Keratinocyte (primary cell): Measurements from ENCODE around the gene RNF4. TPM values are rescaled to one million over a fixed set of nuclear protein-coding genes. Genes with fewer than 3 reads are reported as not detected.

ENCODE experiments used
- DNase-seq: peaks from one replicate; pipeline ENCODE4 v3.0.0-alpha.2; 2011; ENCODE audit warnings: low read depth, missing footprints, low spot score
- FAIRE-seq: peaks from 2 replicates; lab custom pipeline; 2011; peaks lifted over from hg19 to GRCh38; lab: Jason Lieb, UNC
- H2AFZ ChIP-seq: 2 replicates; pipeline ENCODE4 v1.6.0; 2012; ENCODE audit warnings: low read length, control low read depth, inconsistent platforms; ENCODE audit not compliant: control insufficient read depth
- H3K27ac ChIP-seq: 2 replicates; pipeline ENCODE4 v1.5.1; 2011; ENCODE audit warnings: low read length; ENCODE audit not compliant: control insufficient read depth, insufficient read depth
- H3K27me3 ChIP-seq: 3 replicates; pipeline ENCODE4 v1.6.0; 2011; ENCODE audit warnings: low read length; ENCODE audit not compliant: control insufficient read depth, insufficient read depth; ENCODE audit errors: extremely low read depth
- H3K36me3 ChIP-seq, 2 experiments: 2 replicates in 1 of 2; 3 replicates in 1 of 2; pipeline ENCODE4 v1.5.1; 2011; ENCODE audit warnings: low read length in 2 of 2, mild to moderate bottlenecking in 1 of 2; ENCODE audit not compliant: control insufficient read depth in 2 of 2, insufficient read depth in 2 of 2; ENCODE audit errors: extremely low read depth in 1 of 2
- H3K4me1 ChIP-seq: 3 replicates; pipeline ENCODE4 v1.5.1; 2011; ENCODE audit warnings: low read length; ENCODE audit not compliant: control insufficient read depth, insufficient read depth; ENCODE audit errors: extremely low read depth
- H3K4me2 ChIP-seq: 3 replicates; pipeline ENCODE4 v1.6.0; 2011; ENCODE audit warnings: low read depth, low read length; ENCODE audit not compliant: control insufficient read depth, insufficient read depth; ENCODE audit errors: extremely low read depth
- H3K4me3 ChIP-seq, 3 experiments: fragments of 200-600 bp in 1 of 3; sonication (generic) in 1 of 3; 2 replicates in 2 of 3; 3 replicates in 1 of 3; pipeline ENCODE4 v1.5.1; 2011 to 2016; ENCODE audit warnings: low read length in 3 of 3, mild to moderate bottlenecking in 3 of 3, control low read depth in 2 of 3, inconsistent platforms in 1 of 3, low read depth in 1 of 3, mixed read lengths in 1 of 3, mixed run types in 1 of 3, moderate library complexity in 1 of 3; ENCODE audit not compliant: control insufficient read depth in 2 of 3, insufficient read depth in 2 of 3; ENCODE audit errors: extremely low read depth in 1 of 3
- H3K79me2 ChIP-seq: 2 replicates; pipeline ENCODE4 v1.6.0; 2012; ENCODE audit warnings: low read length; ENCODE audit not compliant: control insufficient read depth, insufficient read depth
- H3K9ac ChIP-seq: 3 replicates; pipeline ENCODE4 v1.6.0; 2011; ENCODE audit warnings: low read length; ENCODE audit not compliant: control insufficient read depth, insufficient read depth; ENCODE audit errors: extremely low read depth
- H3K9me1 ChIP-seq: 3 replicates; pipeline ENCODE4 v1.6.0; 2011; ENCODE audit warnings: low read length; ENCODE audit not compliant: control insufficient read depth, insufficient read depth; ENCODE audit errors: extremely low read depth
- H3K9me3 ChIP-seq: 2 replicates; pipeline ENCODE4 v1.5.1; 2012; ENCODE audit warnings: low read depth, low read length; ENCODE audit not compliant: control insufficient read depth
- H4K20me1 ChIP-seq: 3 replicates; pipeline ENCODE4 v1.6.0; 2011; ENCODE audit warnings: low read length; ENCODE audit not compliant: control insufficient read depth, insufficient read depth; ENCODE audit errors: extremely low read depth
- EZH2 ChIP-seq: IDR thresholded peaks from one replicate; pipeline ENCODE4 v1.6.1; 2012; ENCODE audit warnings: inconsistent platforms, mild to moderate bottlenecking, low read length, moderate library complexity
- dilution Hi-C: fragments of 300-500 bp; cut with MboI; formaldehyde crosslinking; loops from one replicate; pipeline ENCODE4 v1.7.0; 2020; ENCODE audit warnings: low sequenced_read_pairs; ENCODE audit not compliant: extremely low pct_ligation_motif_present
- polyA plus RNA-seq, 5 experiments: library from polyadenylated mRNA; depleted of rRNA in 3 of 5; stranded (reverse) in 3 of 5; stranded (forward) in 1 of 5; unstranded in 1 of 5; fragments of >200 nt; gene quantifications; 1 replicate in 1 of 5; 2 replicates in 3 of 5; 3 replicates in 1 of 5; pipeline versions ENCODE4 v1.2.1 to v1.2.3, GENCODE V29; 2011 to 2012; ENCODE audit warnings: missing spikeins in 2 of 5, low read depth in 1 of 5, low replicate concordance in 1 of 5
- TF ChIP-seq, protein P1 (sequence below), 3 experiments: IDR thresholded peaks in 1 of 3; conservative IDR thresholded peaks in 1 of 3; optimal IDR thresholded peaks in 1 of 3; 2 replicates in 2 of 3; 3 replicates in 1 of 3; pipeline versions ENCODE3 to v1.5.1; 2011; ENCODE audit warnings: low read length in 3 of 3, mild to moderate bottlenecking in 3 of 3, moderate library complexity in 2 of 3, control low read depth in 1 of 3, inconsistent platforms in 1 of 3; ENCODE audit not compliant: insufficient read depth in 2 of 3; ENCODE audit errors: extremely low read depth in 1 of 3

Gene RNF4
- polyA plus RNA-seq, 1 donor (not counting 4 experiments of a cell fraction or from before 2014, with no cell fraction given) = 63.6 TPM

DNA sequence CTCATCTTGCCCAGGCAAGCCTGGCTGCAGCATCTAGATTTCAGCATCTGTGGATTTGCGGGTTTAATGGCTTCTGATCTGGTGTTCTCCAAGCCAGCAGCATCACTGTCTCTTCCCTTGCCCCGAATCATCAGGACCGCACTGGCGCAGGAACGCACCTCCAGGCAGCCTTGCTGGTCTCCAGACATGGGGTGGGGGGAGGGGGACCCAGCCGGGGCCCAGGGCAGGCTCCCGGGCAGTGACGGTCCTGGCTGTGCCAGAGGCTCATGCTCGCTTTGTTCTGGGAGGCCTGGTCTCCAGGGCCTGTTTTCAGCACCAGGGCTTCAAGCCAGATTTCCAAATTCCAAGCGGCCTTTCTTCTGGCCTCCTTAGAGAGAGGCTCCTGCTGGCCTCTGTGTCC is 45.2 kb upstream of the RNF4 start:
- FAIRE-seq = no peak
- Histone ChIP-seq H3K9me3 (no peaks in the 10 kb centered on the region), H3K4me1 (peaks cover 3% of the 10 kb centered on the region), H3K9ac (no peak overlapping the region), H4K20me1 (no peaks in the 10 kb centered on the region), H2AFZ (no peak overlapping the region), H3K36me3 (no peaks in the 10 kb centered on the region), H3K27me3 (peaks cover 39% of the 10 kb centered on the region), H3K27ac (no peak overlapping the region), H3K4me2 (no peak overlapping the region), H3K79me2 (no peaks in the 10 kb centered on the region), H3K4me3 (no peak overlapping the region), H3K9me1 (no peaks in the 10 kb centered on the region)
- no peak for DNase-seq
- TF ChIP-seq, protein P1, sequence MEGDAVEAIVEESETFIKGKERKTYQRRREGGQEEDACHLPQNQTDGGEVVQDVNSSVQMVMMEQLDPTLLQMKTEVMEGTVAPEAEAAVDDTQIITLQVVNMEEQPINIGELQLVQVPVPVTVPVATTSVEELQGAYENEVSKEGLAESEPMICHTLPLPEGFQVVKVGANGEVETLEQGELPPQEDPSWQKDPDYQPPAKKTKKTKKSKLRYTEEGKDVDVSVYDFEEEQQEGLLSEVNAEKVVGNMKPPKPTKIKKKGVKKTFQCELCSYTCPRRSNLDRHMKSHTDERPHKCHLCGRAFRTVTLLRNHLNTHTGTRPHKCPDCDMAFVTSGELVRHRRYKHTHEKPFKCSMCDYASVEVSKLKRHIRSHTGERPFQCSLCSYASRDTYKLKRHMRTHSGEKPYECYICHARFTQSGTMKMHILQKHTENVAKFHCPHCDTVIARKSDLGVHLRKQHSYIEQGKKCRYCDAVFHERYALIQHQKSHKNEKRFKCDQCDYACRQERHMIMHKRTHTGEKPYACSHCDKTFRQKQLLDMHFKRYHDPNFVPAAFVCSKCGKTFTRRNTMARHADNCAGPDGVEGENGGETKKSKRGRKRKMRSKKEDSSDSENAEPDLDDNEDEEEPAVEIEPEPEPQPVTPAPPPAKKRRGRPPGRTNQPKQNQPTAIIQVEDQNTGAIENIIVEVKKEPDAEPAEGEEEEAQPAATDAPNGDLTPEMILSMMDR (optimal IDR thresholded peaks at IDR 0.05 in 1 of 3, IDR thresholded peaks at IDR 0.05 in 1 of 3, conservative IDR thresholded peaks at IDR 0.05 in 1 of 3; ENCODE audit: extremely low read depth in 1 of 3, insufficient read depth in 2 of 3, low read length in 3 of 3) = no peak
- no peak for TF ChIP-seq EZH2
- dilution Hi-C loops = no loop called here

DNA sequence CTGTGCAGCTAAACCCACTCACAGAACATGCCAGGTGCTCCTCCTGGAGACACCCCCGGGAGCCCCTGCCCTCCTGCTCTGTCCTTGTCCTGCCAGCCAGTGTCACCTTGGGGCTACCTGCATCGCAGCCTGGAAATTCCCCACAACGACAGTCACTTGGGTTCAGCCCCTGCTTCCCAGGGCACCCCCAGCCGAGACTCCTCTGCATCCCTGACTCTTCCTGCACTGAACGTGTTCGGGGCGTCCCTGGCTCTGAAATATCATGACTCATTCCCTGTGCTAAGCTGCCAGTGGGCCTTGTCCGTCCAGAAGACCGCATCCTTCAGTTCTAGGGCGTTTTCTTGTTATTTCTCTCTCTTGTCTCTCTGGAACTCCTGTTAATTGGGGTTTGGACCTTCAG is 44.3 kb upstream of the RNF4 start:
- Histone ChIP-seq H3K4me3 (no peak overlapping the region), H3K4me1 (no peaks in the 10 kb centered on the region), H3K9ac (no peak overlapping the region), H3K9me3 (no peaks in the 10 kb centered on the region), H3K4me2 (no peak overlapping the region), H3K79me2 (no peaks in the 10 kb centered on the region), H4K20me1 (no peaks in the 10 kb centered on the region), H2AFZ (no peak overlapping the region), H3K36me3 (no peaks in the 10 kb centered on the region), H3K27ac (no peak overlapping the region), H3K9me1 (no peaks in the 10 kb centered on the region), H3K27me3 (peaks cover 33% of the 10 kb centered on the region)
- DNase-seq (no peak), FAIRE-seq (no peak)
- dilution Hi-C loops = no loop called here
- TF ChIP-seq, protein P1 (optimal IDR thresholded peaks at IDR 0.05 in 1 of 3, IDR thresholded peaks at IDR 0.05 in 1 of 3, conservative IDR thresholded peaks at IDR 0.05 in 1 of 3; ENCODE audit: extremely low read depth in 1 of 3, insufficient read depth in 2 of 3, low read length in 3 of 3) = no peak
- no peak for TF ChIP-seq EZH2
